ENCODE results near the gene MSI2. TPM values are rescaled to one million over a fixed set of nuclear protein-coding genes. Genes with fewer than 3 reads are reported as not detected.

Gene MSI2
- total RNA-seq, 1 experiment from 2014 or later: 174 TPM

GRCh38 chr17:57641761-57642160 is 385.4 kb downstream of the MSI2 start:
- H3K27me3 Mint-ChIP-seq (ENCODE audit: insufficient read depth, unreplicated experiment): no peaks in the 10 kb centered on the region
- intact Hi-C loops (cut with micrococcal nuclease; ENCODE audit: unreplicated experiment): no loop called here
- no peak overlapping the region for H3K4me3 ChIP-seq (ENCODE audit: low read depth, low read length)
- POLR2A ChIA-PET: no interaction called here
- CTCF ChIA-PET: no interaction called here
- no peak overlapping the region for H3K4me3 Mint-ChIP-seq (ENCODE audit: unreplicated experiment)
- H3K9me3 Mint-ChIP-seq (ENCODE audit: unreplicated experiment): no peaks in the 10 kb centered on the region
- no peaks in the 10 kb centered on the region for H3K27me3 ChIP-seq (replicated peaks; ENCODE audit: control insufficient read depth, insufficient read depth, low read length)
- peaks cover 25% of the 10 kb centered on the region for H3K36me3 Mint-ChIP-seq (ENCODE audit: insufficient read depth, unreplicated experiment)
- H3K4me1 Mint-ChIP-seq (ENCODE audit: low read depth, unreplicated experiment): no peaks in the 10 kb centered on the region
- no peaks in the 10 kb centered on the region for H3K9me3 ChIP-seq
- H3K36me3 ChIP-seq (ENCODE audit: control insufficient read depth, insufficient read depth, low read length): peaks cover 1% of the 10 kb centered on the region; the same call in 1 of the 2 replicates
- DNase-seq: no peak
- BruUV-seq (replicated peaks): no TSS peak
- TF ChIP-seq CTCF (IDR thresholded peaks at IDR 0.05; ENCODE audit: insufficient read depth in 1 of 2, low read depth in 1 of 2, low read length in 1 of 2, severe bottlenecking in 1 of 2, unreplicated experiment in 1 of 2): no peak
- no peak overlapping the region for H3K27ac Mint-ChIP-seq (ENCODE audit: unreplicated experiment)
- H3K4me1 ChIP-seq: no peaks in the 10 kb centered on the region

- intact Hi-C loops (cut with micrococcal nuclease; ENCODE audit: unreplicated experiment): no loop called here
- Mint-ChIP-seq H3K4me1 (ENCODE audit: low read depth, unreplicated experiment) (no peaks in the 10 kb centered on the region), H3K4me3 (ENCODE audit: unreplicated experiment) (no peak overlapping the region), H3K9me3 (ENCODE audit: unreplicated experiment) (no peaks in the 10 kb centered on the region), H3K36me3 (ENCODE audit: insufficient read depth, unreplicated experiment) (peaks cover 18% of the 10 kb centered on the region), H3K27ac (ENCODE audit: unreplicated experiment) (no peak overlapping the region), H3K27me3 (ENCODE audit: insufficient read depth, unreplicated experiment) (no peaks in the 10 kb centered on the region)
- H3K9me3 ChIP-seq: no peaks in the 10 kb centered on the region
- H3K27me3 ChIP-seq (replicated peaks; ENCODE audit: control insufficient read depth, insufficient read depth, low read length): no peaks in the 10 kb centered on the region
- no peaks in the 10 kb centered on the region for H3K4me1 ChIP-seq
- no TSS peak for BruUV-seq (replicated peaks)
- DNase-seq: no peak
- CTCF ChIA-PET: interaction anchor here (0.6 to 0.9 kb wide), 2 partner anchors 81 to 400 kb away, joined by 3 read pairs; no protein-coding TSS in a partner anchor
- H3K4me3 ChIP-seq (ENCODE audit: low read depth, low read length): no peak overlapping the region
- POLR2A ChIA-PET: no interaction called here
- no peak for TF ChIP-seq CTCF (IDR thresholded peaks at IDR 0.05; ENCODE audit: insufficient read depth in 1 of 2, low read depth in 1 of 2, low read length in 1 of 2, severe bottlenecking in 1 of 2, unreplicated experiment in 1 of 2)
- peaks cover 1% of the 10 kb centered on the region; the same call in 1 of the 2 replicates for H3K36me3 ChIP-seq (ENCODE audit: control insufficient read depth, insufficient read depth, low read length)
These were observed 386.7 kb downstream of the MSI2 start for GRCh38 chr17:57643062-57643461.

GRCh38 chr17:57644326-57644725 is 388.0 kb downstream of the MSI2 start:
- CTCF ChIA-PET: no interaction called here
- Mint-ChIP-seq H3K27ac (ENCODE audit: unreplicated experiment) (no peak overlapping the region), H3K36me3 (ENCODE audit: insufficient read depth, unreplicated experiment) (peaks cover 13% of the 10 kb centered on the region), H3K4me1 (ENCODE audit: low read depth, unreplicated experiment) (no peaks in the 10 kb centered on the region), H3K27me3 (ENCODE audit: insufficient read depth, unreplicated experiment) (no peaks in the 10 kb centered on the region), H3K4me3 (ENCODE audit: unreplicated experiment) (no peak overlapping the region), H3K9me3 (ENCODE audit: unreplicated experiment) (no peaks in the 10 kb centered on the region)
- no peak for TF ChIP-seq CTCF (IDR thresholded peaks at IDR 0.05; ENCODE audit: insufficient read depth in 1 of 2, low read depth in 1 of 2, low read length in 1 of 2, severe bottlenecking in 1 of 2, unreplicated experiment in 1 of 2)
- no TSS peak for BruUV-seq (replicated peaks)
- POLR2A ChIA-PET: no interaction called here
- Histone ChIP-seq H3K4me3 (ENCODE audit: low read depth, low read length) (no peak overlapping the region), H3K36me3 (ENCODE audit: control insufficient read depth, insufficient read depth, low read length) (no peaks in the 10 kb centered on the region; the same call in 1 of the 2 replicates), H3K4me1 (no peaks in the 10 kb centered on the region), H3K9me3 (no peaks in the 10 kb centered on the region), H3K27me3 (replicated peaks; ENCODE audit: control insufficient read depth, insufficient read depth, low read length) (no peaks in the 10 kb centered on the region)
- intact Hi-C loops (cut with micrococcal nuclease; ENCODE audit: unreplicated experiment): no loop called here
- no peak for DNase-seq
